H1 (cell line): ENCODE measurements around the gene HNRNPDL. TPM values are rescaled to one million over a fixed set of nuclear protein-coding genes. Genes with fewer than 3 reads are reported as not detected.

Experiments used
- CTCF ChIA-PET: fragments of 300-600 bp; sonication (Branson Sonifier 250); formaldehyde crosslinking; loops from one replicate; lab custom pipeline; 2021; ENCODE audit not compliant: partially characterized antibody; lab: Charles Lee
- POLR2A ChIA-PET: fragments of 300-600 bp; sonication (Branson Sonifier 250); formaldehyde crosslinking; loops from one replicate; lab custom pipeline; 2021; ENCODE audit warnings: inconsistent platforms; ENCODE audit not compliant: partially characterized antibody; lab: Charles Lee
- DNase-seq, 2 experiments: peaks; one replicate each; pipeline versions ENCODE4 v3.0.0 to v3.0.0-alpha.2; 2010 to 2022; ENCODE audit warnings: low spot score in 2 of 2, low read depth in 1 of 2, mixed read lengths in 1 of 2
- FAIRE-seq: peaks from 2 replicates; lab custom pipeline; 2011; peaks lifted over from hg19 to GRCh38; lab: Jason Lieb, UNC
- H2AFZ ChIP-seq: 2 replicates; pipeline ENCODE4 v1.8.1; 2012; ENCODE audit warnings: low read length, inconsistent platforms
- H2AK5ac ChIP-seq: 2 replicates; pipeline ENCODE4 v1.6.1; 2013; ENCODE audit warnings: low read depth, low read length
- H2BK120ac ChIP-seq: replicated peaks from 2 replicates; pipeline ENCODE3; 2013; ENCODE audit warnings: low read depth, low read length, inconsistent platforms
- H2BK12ac ChIP-seq: 2 replicates; pipeline ENCODE4 v1.6.1; 2013; ENCODE audit warnings: low read depth, low read length
- H2BK15ac ChIP-seq: 2 replicates; pipeline ENCODE4 v1.6.1; 2013; ENCODE audit warnings: low read length
- H2BK20ac ChIP-seq: 2 replicates; pipeline ENCODE4 v1.6.1; 2013; ENCODE audit warnings: low read length
- H2BK5ac ChIP-seq: 2 replicates; pipeline ENCODE4 v1.6.1; 2013; ENCODE audit warnings: low read depth, low read length
- H3K14ac ChIP-seq: 2 replicates; pipeline ENCODE4 v1.6.1; 2013; ENCODE audit warnings: inconsistent platforms; ENCODE audit not compliant: insufficient read length
- H3K18ac ChIP-seq: 2 replicates; pipeline ENCODE4 v1.6.1; 2013; ENCODE audit warnings: low read length; ENCODE audit errors: extremely low read depth
- H3K23ac ChIP-seq: 2 replicates; pipeline ENCODE4 v1.6.1; 2013; ENCODE audit warnings: inconsistent platforms; ENCODE audit not compliant: insufficient read length
- H3K23me2 ChIP-seq: 2 replicates; pipeline ENCODE4 v1.6.1; 2013; ENCODE audit warnings: low read depth, low read length
- H3K27ac ChIP-seq: 2 replicates; pipeline ENCODE4 v1.6.1; 2011; ENCODE audit warnings: low read depth, low read length, inconsistent platforms
- H3K27me3 ChIP-seq, 4 experiments: replicated peaks in 1 of 4; 1 replicate in 1 of 4; 2 replicates in 3 of 4; pipeline versions ENCODE4 v1.6.1 to v1.8.1; 2011 to 2013; ENCODE audit warnings: low read length in 3 of 4, mild to moderate bottlenecking in 3 of 4, inconsistent platforms in 2 of 4, mixed read lengths in 2 of 4, moderate library complexity in 1 of 4; ENCODE audit not compliant: control insufficient read depth in 3 of 4, insufficient read depth in 3 of 4; ENCODE audit errors: extremely low read depth in 1 of 4
- H3K36me3 ChIP-seq, 4 experiments: 2 replicates each; pipeline versions ENCODE4 v1.6.1 to v1.8.1; 2011 to 2013; ENCODE audit warnings: mild to moderate bottlenecking in 4 of 4, low read length in 3 of 4, moderate library complexity in 2 of 4, control low read depth in 1 of 4, inconsistent platforms in 1 of 4; ENCODE audit not compliant: insufficient read depth in 4 of 4, control insufficient read depth in 2 of 4
- H3K4ac ChIP-seq: replicated peaks from 2 replicates; pipeline ENCODE3; 2013; ENCODE audit warnings: low read length, low read depth, mixed read lengths, inconsistent platforms; ENCODE audit not compliant: insufficient read length
- H3K4me1 ChIP-seq, 4 experiments: replicated peaks in 1 of 4; 1 replicate in 1 of 4; 2 replicates in 3 of 4; pipeline versions ENCODE4 v1.6.1 to v1.8.1; 2011 to 2013; ENCODE audit warnings: low read length in 3 of 4, inconsistent platforms in 2 of 4, mixed read lengths in 1 of 4; ENCODE audit not compliant: insufficient read depth in 4 of 4, control insufficient read depth in 3 of 4
- H3K4me2 ChIP-seq, 2 experiments: 2 replicates each; pipeline versions ENCODE4 v1.6.1 to v1.8.1; 2011 to 2013; ENCODE audit warnings: low read depth in 2 of 2, low read length in 2 of 2, control low read depth in 1 of 2, inconsistent platforms in 1 of 2, mild to moderate bottlenecking in 1 of 2; ENCODE audit not compliant: insufficient read depth in 1 of 2
- H3K4me3 ChIP-seq, 4 experiments: fragments of 200-600, 300-600 bp in 1 of 4; sonication (generic), shearing (Covaris generic), sonication (Bioruptor Twin) in 1 of 4; 2 replicates each; pipeline versions ENCODE4 v1.5.1 to v1.8.1; 2011 to 2016; ENCODE audit warnings: low read length in 4 of 4, low read depth in 3 of 4, control low read depth in 2 of 4, inconsistent platforms in 2 of 4, mild to moderate bottlenecking in 2 of 4, mixed read lengths in 1 of 4, moderate library complexity in 1 of 4; ENCODE audit not compliant: insufficient read depth in 2 of 4; ENCODE audit errors: extremely low read depth in 1 of 4
- H3K56ac ChIP-seq: replicated peaks from 2 replicates; pipeline ENCODE3; 2013; ENCODE audit warnings: low read depth, mild to moderate bottlenecking, mixed read lengths, low read length, inconsistent platforms; ENCODE audit not compliant: insufficient read length
- H3K79me1 ChIP-seq: 2 replicates; pipeline ENCODE4 v1.6.1; 2013; ENCODE audit warnings: low read depth, low read length, control low read depth
- H3K79me2 ChIP-seq, 2 experiments: 2 replicates each; pipeline versions ENCODE4 v1.6.1 to v1.8.1; 2012 to 2013; ENCODE audit warnings: low read length in 2 of 2, mild to moderate bottlenecking in 2 of 2, inconsistent platforms in 1 of 2; ENCODE audit not compliant: insufficient read depth in 2 of 2, control insufficient read depth in 1 of 2
- H3K9ac ChIP-seq, 4 experiments: replicated peaks in 1 of 4; 1 replicate in 1 of 4; 2 replicates in 3 of 4; pipeline versions ENCODE4 v1.6.1 to v1.8.1; 2011 to 2013; ENCODE audit warnings: low read depth in 3 of 4, low read length in 3 of 4, control low read depth in 2 of 4, mild to moderate bottlenecking in 2 of 4, moderate library complexity in 2 of 4, inconsistent platforms in 1 of 4; ENCODE audit errors: extremely low read depth in 1 of 4
- H3K9me3 ChIP-seq, 2 experiments: 2 replicates each; pipeline versions ENCODE4 v1.6.1 to v1.8.1; 2012 to 2013; ENCODE audit warnings: mild to moderate bottlenecking in 2 of 2, moderate library complexity in 2 of 2, control low read depth in 1 of 2, inconsistent platforms in 1 of 2, low read depth in 1 of 2, low read length in 1 of 2, mixed read lengths in 1 of 2; ENCODE audit not compliant: insufficient read depth in 2 of 2
- H4K20me1 ChIP-seq, 2 experiments: replicated peaks in 1 of 2; 2 replicates each; pipeline versions ENCODE3 to v1.8.1; 2011 to 2013; ENCODE audit warnings: inconsistent platforms in 2 of 2, low read length in 2 of 2, mild to moderate bottlenecking in 1 of 2; ENCODE audit not compliant: insufficient read depth in 2 of 2, control insufficient read depth in 1 of 2
- H4K5ac ChIP-seq: 2 replicates; pipeline ENCODE4 v1.6.1; 2013; ENCODE audit warnings: low read length, low read depth, mixed read lengths, inconsistent platforms; ENCODE audit not compliant: insufficient read length
- H4K8ac ChIP-seq: 2 replicates; pipeline ENCODE4 v1.8.0; 2013; ENCODE audit warnings: mild to moderate bottlenecking, moderate library complexity, low read length, inconsistent platforms; ENCODE audit not compliant: insufficient read depth; ENCODE audit errors: extremely low read depth
- H4K91ac ChIP-seq: replicated peaks from 2 replicates; pipeline ENCODE3; 2013; ENCODE audit warnings: low read length, mixed read lengths, inconsistent platforms; ENCODE audit not compliant: insufficient read length
- CHD2 ChIP-seq: IDR thresholded peaks from 2 replicates; pipeline ENCODE4 v1.6.1; 2012; ENCODE audit warnings: low read length, improper control_type of control experiment
- CTCF ChIP-seq, 3 experiments: IDR thresholded peaks; 1 replicate in 2 of 3; 2 replicates in 1 of 3; pipeline versions ENCODE4 v1.5.1 to v1.6.1; 2011; ENCODE audit warnings: low read length in 3 of 3, mild to moderate bottlenecking in 3 of 3, inconsistent platforms in 2 of 3, low read depth in 1 of 3, moderate library complexity in 1 of 3; ENCODE audit not compliant: insufficient read depth in 1 of 3; ENCODE audit errors: control extremely low read depth in 1 of 3
- HDAC2 ChIP-seq, 2 experiments: fragments of 300-600 bp in 1 of 2; sonication (generic) in 1 of 2; IDR thresholded peaks; 2 replicates each; pipeline ENCODE4 v1.6.1; 2011 to 2012; ENCODE audit warnings: low read depth in 2 of 2, low read length in 2 of 2, mild to moderate bottlenecking in 2 of 2, moderate library complexity in 2 of 2, borderline replicate concordance in 1 of 2, inconsistent platforms in 1 of 2
- SP1 ChIP-seq: IDR thresholded peaks from 2 replicates; pipeline ENCODE4 v1.6.1; 2011; ENCODE audit warnings: low read depth, low read length
- TEAD4 ChIP-seq: IDR thresholded peaks from 2 replicates; pipeline ENCODE4 v1.6.1; 2012; ENCODE audit warnings: low read depth, low read length, inconsistent platforms, mixed read lengths
- WGBS, 2 experiments: shearing (Covaris generic) in 1 of 2; methylation state at CpG; one replicate each; pipeline versions ENCODE4 v1.1.6 to v1.1.7; 2013 to 2015; ENCODE audit warnings: low lambda C conversion rate in 2 of 2, mixed read lengths in 2 of 2, inconsistent platforms in 1 of 2, low coverage in 1 of 2, missing lambda C conversion rate in 1 of 2; ENCODE audit not compliant: insufficient replicate concordance in 2 of 2, insufficient coverage in 1 of 2, insufficient read length in 1 of 2; ENCODE audit errors: extremely low coverage in 1 of 2, missing lambda C conversion rate in 1 of 2; 5-methylcytosine and 5-hydroxymethylcytosine counted together
- polyA plus RNA-seq, 7 experiments: library from polyadenylated mRNA; depleted of rRNA in 3 of 7; stranded (reverse) in 5 of 7; unstranded in 2 of 7; fragments of >200 nt in 5 of 7; fragments of 200-250 nt in 2 of 7; gene quantifications; 1 replicate in 5 of 7; 2 replicates in 1 of 7; 4 replicates in 1 of 7; pipeline versions ENCODE4 v1.2.1 to v1.2.3, GENCODE V29; 2011 to 2013; ENCODE audit warnings: missing spikeins in 2 of 7, mixed read lengths in 2 of 7
- total RNA-seq: library from RNA; stranded (reverse); fragmentation: NEBNext Ultra II Directional; extraction: Animal tissue kit (Norgen Biotek cat#: 25700); gene quantifications from 2 replicates; pipeline ENCODE4 v1.2.1, GENCODE V29; 2021

The HNRNPDL gene
- total and polyA plus RNA-seq, 2 of the 8 experiments (the other 6 are each of a cell fraction or from before 2014, with no cell fraction given) = 197 to 411 TPM

DNA sequence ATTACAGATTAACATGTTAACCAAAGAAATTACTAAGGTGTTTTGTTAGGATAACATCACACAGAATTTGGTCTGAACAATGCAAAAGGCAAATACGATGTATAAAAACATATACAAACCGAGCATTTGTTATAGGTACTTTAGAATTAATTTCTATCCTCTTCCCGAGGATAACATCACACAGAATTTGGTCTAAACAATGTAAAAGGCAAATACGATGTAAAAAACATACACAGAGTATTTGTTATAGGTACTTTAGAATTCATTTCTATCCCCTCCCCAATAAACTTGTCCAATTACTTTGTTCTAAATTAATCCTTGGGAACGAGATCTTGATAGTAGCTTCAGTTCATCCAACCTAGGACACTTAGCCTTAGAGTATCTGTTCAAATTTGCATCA lies 7.6 kb downstream of the HNRNPDL start:
- Histone ChIP-seq H3K79me2 (peaks cover 9 to 28% of the 10 kb centered on the region in 2 experiments), H3K79me1 (no peaks in the 10 kb centered on the region), H2AK5ac (no peak overlapping the region), H3K27ac (no peak overlapping the region), H2BK12ac (no peak overlapping the region), H2BK20ac (no peak overlapping the region), H3K9ac (no peak overlapping the region), H3K9me3 (no peaks in the 10 kb centered on the region), H3K56ac (no peak overlapping the region), H4K91ac (no peak overlapping the region), H3K18ac (no peak overlapping the region), H4K20me1 (peaks cover 18 to 20% of the 10 kb centered on the region in 2 experiments), H3K14ac (no peak overlapping the region), H4K5ac (no peak overlapping the region), H3K23ac (no peak overlapping the region), H2BK5ac (no peak overlapping the region), H3K4me2 (no peak overlapping the region), H3K23me2 (no peaks in the 10 kb centered on the region), H3K4me1 (peaks cover 0 to 3% (median 2%) of the 10 kb centered on the region in 4 experiments; a peak in 3 of 7 replicates), H4K8ac (no peak overlapping the region), H2AFZ (no peak overlapping the region), H3K4ac (no peak overlapping the region), H2BK120ac (no peak overlapping the region), H3K27me3 (no peaks in the 10 kb centered on the region), H3K36me3 (peaks cover 12 to 47% (median 37%) of the 10 kb centered on the region in 4 experiments), H3K4me3 (no peak overlapping the region), H2BK15ac (no peak overlapping the region)
- DNase-seq = no peak
- ChIA-PET CTCF (no interaction called here), POLR2A (interaction anchor here (1.0 to 4.6 kb wide), 15 partner anchors 9 to 74 kb away, joined by 3 to 152 read pairs (median 9); partner anchors contain the start of gene HNRNPD)
- WGBS, 2 experiments = 92% methylated on average over 5 of the region's 5 CpGs; no CpG with 5 or more reads in 1 of the 2 experiments
- TF ChIP-seq HDAC2 (IDR thresholded peaks at IDR 0.05; ENCODE audit: borderline replicate concordance in 1 of 2, low read depth in 2 of 2, low read length in 2 of 2) (no peak), CHD2 (peak; percentile 44; the same call in 1 of the 2 replicates), CTCF (IDR thresholded peaks at IDR 0.05; ENCODE audit: control extremely low read depth in 1 of 3, insufficient read depth in 1 of 3, low read depth in 1 of 3, low read length in 3 of 3) (no peak), TEAD4 (no peak), SP1 (no peak)
- peak; percentile 7 for FAIRE-seq
